Prostate gland (tissue), 2 donors: ENCODE results near the gene UBR3. TPM values are rescaled to one million over a fixed set of nuclear protein-coding genes. Genes with fewer than 3 reads are reported as not detected.

Source experiments
- DNase-seq: peaks from one replicate; pipeline ENCODE4 v3.0.0-alpha.2; 2019; ENCODE audit warnings: low spot score
- H3K27ac ChIP-seq, 2 donors: fragments of 200-600 bp; sonication (generic); 2 replicates each; pipeline ENCODE4 v1.5.1; 2017 to 2019
- H3K27me3 ChIP-seq: fragments of 200-600 bp; sonication (generic); replicated peaks from 2 replicates; pipeline ENCODE4 v1.5.1; 2019; ENCODE audit not compliant: insufficient read depth
- H3K36me3 ChIP-seq, 2 donors: fragments of 200-600 bp; sonication (generic); 1 replicate in 1 of 2; 2 replicates in 1 of 2; pipeline versions ENCODE4 v1.5.1 to v1.8.1; 2017 to 2019
- H3K4me1 ChIP-seq: fragments of 200-600 bp; sonication (generic); replicated peaks from 2 replicates; pipeline ENCODE4 v1.5.1; 2019
- H3K4me3 ChIP-seq, 2 donors: fragments of 200-600 bp; sonication (generic); 2 replicates each; pipeline ENCODE4 v1.5.1; 2017 to 2019
- H3K9me3 ChIP-seq: fragments of 200-600 bp; sonication (generic); 2 replicates; pipeline ENCODE4 v1.5.1; 2017
- POLR2A ChIP-seq: fragments of 450-650 bp; IDR thresholded peaks from one replicate; pipeline ENCODE4 v1.6.1; 2016; ENCODE audit warnings: antibody characterized with exemption, mild to moderate bottlenecking
- POLR2AphosphoS5 ChIP-seq: sonication (generic); formaldehyde crosslinking; IDR thresholded peaks from one replicate; pipeline ENCODE4 v1.6.1; 2017; ENCODE audit warnings: antibody characterized with exemption
- WGBS: methylation state at CpG from one replicate; pipeline ENCODE4 v1.1.5; 2018; 5-methylcytosine and 5-hydroxymethylcytosine counted together
- intact Hi-C: fragments of 100-400 bp; cut with DNase I; formaldehyde crosslinking; loops from one replicate; pipeline ENCODE4 v1.14.2; 2022
- total RNA-seq, 2 donors: library from RNA; depleted of rRNA; stranded (reverse); fragments of >200 nt; gene quantifications; one replicate each; pipeline ENCODE4 v1.1.0, GENCODE V29; 2016
- TF ChIP-seq, protein P1 (sequence below), 4 experiments: fragments of 200-600 bp in 2 of 4; fragments of 450-650 bp in 2 of 4; sonication (generic) in 2 of 4; IDR thresholded peaks; 1 replicate in 3 of 4; 2 replicates in 1 of 4; pipeline ENCODE4 v1.5.1; 2016 to 2019; ENCODE audit warnings: antibody characterized with exemption in 4 of 4, mild to moderate bottlenecking in 2 of 4, moderate library complexity in 2 of 4

UBR3 gene
- total RNA-seq, 2 donors from 2014 or later: 41.1 to 89.9 TPM

DNA sequence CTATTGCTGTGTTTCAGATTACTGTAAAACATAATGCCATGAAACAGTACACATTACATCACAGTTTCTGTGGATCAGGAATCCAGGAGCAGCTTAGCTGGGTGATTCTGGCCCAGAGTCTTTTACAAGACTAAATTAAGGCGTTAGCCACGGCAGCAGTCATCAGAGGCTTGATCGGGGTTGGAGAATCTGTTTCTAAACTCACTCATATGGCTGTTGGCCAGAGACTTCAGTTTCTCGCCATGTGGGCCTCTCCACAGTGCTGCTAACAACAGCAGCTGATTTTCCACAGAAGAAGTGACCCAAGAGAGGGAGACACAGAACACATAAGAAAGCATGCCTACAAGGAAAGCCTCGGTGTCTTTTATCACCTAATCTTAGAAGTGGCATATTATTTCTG, 261.5 kb downstream of the UBR3 start:
- Histone ChIP-seq H3K27ac (no peak overlapping the region), H3K9me3 (no peaks in the 10 kb centered on the region), H3K4me3 (no peak overlapping the region), H3K27me3 (no peaks in the 10 kb centered on the region), H3K4me1 (no peaks in the 10 kb centered on the region), H3K36me3 (no peaks in the 10 kb centered on the region)
- intact Hi-C loops: no loop called here
- no peak for TF ChIP-seq POLR2A
- TF ChIP-seq POLR2AphosphoS5: no peak
- TF ChIP-seq, protein P1, sequence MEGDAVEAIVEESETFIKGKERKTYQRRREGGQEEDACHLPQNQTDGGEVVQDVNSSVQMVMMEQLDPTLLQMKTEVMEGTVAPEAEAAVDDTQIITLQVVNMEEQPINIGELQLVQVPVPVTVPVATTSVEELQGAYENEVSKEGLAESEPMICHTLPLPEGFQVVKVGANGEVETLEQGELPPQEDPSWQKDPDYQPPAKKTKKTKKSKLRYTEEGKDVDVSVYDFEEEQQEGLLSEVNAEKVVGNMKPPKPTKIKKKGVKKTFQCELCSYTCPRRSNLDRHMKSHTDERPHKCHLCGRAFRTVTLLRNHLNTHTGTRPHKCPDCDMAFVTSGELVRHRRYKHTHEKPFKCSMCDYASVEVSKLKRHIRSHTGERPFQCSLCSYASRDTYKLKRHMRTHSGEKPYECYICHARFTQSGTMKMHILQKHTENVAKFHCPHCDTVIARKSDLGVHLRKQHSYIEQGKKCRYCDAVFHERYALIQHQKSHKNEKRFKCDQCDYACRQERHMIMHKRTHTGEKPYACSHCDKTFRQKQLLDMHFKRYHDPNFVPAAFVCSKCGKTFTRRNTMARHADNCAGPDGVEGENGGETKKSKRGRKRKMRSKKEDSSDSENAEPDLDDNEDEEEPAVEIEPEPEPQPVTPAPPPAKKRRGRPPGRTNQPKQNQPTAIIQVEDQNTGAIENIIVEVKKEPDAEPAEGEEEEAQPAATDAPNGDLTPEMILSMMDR (IDR thresholded peaks at IDR 0.05): no peak
- WGBS: 57% methylated on average over 5 of the region's 5 CpGs
- no peak for DNase-seq

DNA sequence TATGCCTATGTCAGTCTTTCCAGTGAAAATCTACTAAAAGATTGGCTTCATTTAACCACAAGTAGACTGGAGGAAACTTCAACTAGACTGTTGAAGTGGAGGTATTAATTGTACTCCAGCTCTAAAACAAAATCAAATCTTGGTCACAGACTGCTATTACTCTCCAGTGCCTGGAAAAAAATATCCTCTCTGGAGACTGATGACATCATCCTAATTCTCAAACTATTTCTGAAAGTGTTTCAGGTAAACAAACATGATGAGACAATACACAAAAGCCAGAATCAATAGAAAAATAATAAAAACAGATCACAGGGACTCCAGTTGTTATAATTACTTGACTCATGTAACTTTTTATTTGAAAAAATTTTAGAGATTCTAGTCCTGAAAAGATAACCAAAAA, 263.0 kb downstream of the UBR3 start:
- DNase-seq: no peak
- H3K4me3 ChIP-seq: no peak overlapping the region
- intact Hi-C loops: no loop called here
- no peaks in the 10 kb centered on the region for H3K4me1 ChIP-seq
- TF ChIP-seq POLR2AphosphoS5 (no peak), POLR2A (no peak)
- TF ChIP-seq, protein P1 (IDR thresholded peaks at IDR 0.05): no peak
- no peaks in the 10 kb centered on the region for H3K36me3 ChIP-seq
- no peaks in the 10 kb centered on the region for H3K9me3 ChIP-seq
- H3K27me3 ChIP-seq: no peaks in the 10 kb centered on the region
- H3K27ac ChIP-seq: no peak overlapping the region

DNA sequence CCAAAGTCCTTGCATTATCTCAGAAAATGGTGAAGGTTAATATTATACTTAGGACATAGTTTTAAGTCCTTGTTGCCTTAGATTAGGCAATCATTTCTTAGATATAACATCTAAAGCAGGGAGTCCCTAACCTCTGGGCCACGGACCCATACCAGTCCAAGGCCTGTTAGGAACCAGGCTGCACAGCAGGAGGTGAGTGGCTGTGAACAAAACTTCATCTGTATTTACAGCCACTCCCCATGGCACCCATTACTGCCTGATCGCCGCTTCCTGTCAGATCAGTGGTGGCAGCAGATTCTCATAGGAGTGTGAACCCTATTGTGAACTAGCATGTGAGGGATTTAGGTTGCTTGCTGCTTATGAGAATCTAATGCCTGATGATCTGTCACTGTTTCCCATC, 264.2 kb downstream of the UBR3 start:
- Histone ChIP-seq H3K36me3 (no peaks in the 10 kb centered on the region), H3K9me3 (no peaks in the 10 kb centered on the region), H3K27me3 (no peaks in the 10 kb centered on the region), H3K27ac (no peak overlapping the region), H3K4me1 (peaks cover 3% of the 10 kb centered on the region), H3K4me3 (no peak overlapping the region)
- no peak for DNase-seq
- intact Hi-C loops: no loop called here
- 96% methylated on average over 3 of the region's 3 CpGs for WGBS
- TF ChIP-seq POLR2A: no peak
- no peak for TF ChIP-seq POLR2AphosphoS5
- TF ChIP-seq, protein P1 (IDR thresholded peaks at IDR 0.05): no peak

DNA sequence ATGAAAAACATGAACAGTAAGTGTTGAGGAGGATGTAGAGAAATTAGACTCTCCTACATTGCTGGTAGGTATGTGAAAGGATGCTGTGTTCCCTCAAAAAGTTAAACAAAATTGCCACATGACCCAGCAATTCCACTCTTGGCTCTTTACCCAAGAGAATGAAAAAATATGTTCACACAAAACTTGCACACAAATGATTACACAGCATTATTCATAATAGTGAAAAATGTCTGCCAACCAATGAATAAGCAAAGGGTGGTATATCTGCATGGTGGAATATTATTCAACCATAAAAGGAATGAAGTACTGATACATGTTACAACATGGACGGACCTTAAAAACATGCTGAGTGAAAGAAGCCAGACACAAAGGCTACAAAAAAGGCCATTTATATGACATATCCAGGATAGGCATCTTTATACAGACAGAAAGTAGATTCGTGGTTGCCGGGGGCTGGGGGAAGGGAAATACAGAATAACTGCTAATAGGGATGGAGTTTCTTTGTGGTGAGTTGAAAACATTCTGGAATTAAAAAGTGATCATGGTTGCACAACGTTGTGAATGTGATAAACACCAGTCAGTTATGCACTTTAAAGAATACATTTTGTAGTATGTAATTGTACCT, 265.3 kb downstream of the UBR3 start:
- DNase-seq: no peak
- Histone ChIP-seq H3K27me3 (no peaks in the 10 kb centered on the region), H3K36me3 (no peaks in the 10 kb centered on the region), H3K27ac (no peak overlapping the region), H3K4me1 (peaks cover 3% of the 10 kb centered on the region), H3K4me3 (no peak overlapping the region), H3K9me3 (no peaks in the 10 kb centered on the region)
- TF ChIP-seq POLR2A (no peak), POLR2AphosphoS5 (no peak)
- TF ChIP-seq, protein P1 (IDR thresholded peaks at IDR 0.05): no peak
- intact Hi-C loops: no loop called here
- 72% methylated on average over 4 of the region's 4 CpGs for WGBS

DNA sequence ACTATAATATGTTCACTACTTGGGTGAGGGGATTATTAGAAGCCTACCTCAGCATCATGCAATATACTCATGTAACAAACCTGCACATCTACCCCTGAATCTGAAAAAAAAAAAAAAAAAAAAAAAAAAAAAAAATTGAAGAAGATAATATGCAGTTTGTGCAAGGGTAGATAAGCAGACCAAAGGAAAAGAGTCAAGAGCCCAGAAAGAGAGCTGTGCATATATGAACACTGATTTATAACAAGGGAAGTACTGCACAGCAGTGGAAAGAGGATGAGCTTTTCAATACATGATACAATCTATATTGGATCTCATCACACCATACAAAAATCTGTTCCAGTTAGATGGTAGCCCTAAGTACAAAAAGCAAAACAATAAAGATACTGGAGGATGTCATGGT, 268.1 kb downstream of the UBR3 start:
- no peaks in the 10 kb centered on the region for H3K27me3 ChIP-seq
- TF ChIP-seq POLR2AphosphoS5: no peak
- no peak for TF ChIP-seq POLR2A
- TF ChIP-seq, protein P1 (IDR thresholded peaks at IDR 0.05): no peak
- intact Hi-C loops: no loop called here
- peaks cover 3% of the 10 kb centered on the region for H3K4me1 ChIP-seq
- no peaks in the 10 kb centered on the region for H3K9me3 ChIP-seq
- no peaks in the 10 kb centered on the region for H3K36me3 ChIP-seq
- H3K4me3 ChIP-seq: no peak overlapping the region
- H3K27ac ChIP-seq: no peak overlapping the region
- no peak for DNase-seq
